Keratinocyte (primary cell): Measurements from ENCODE around the gene KRTAP10-11. TPM values are rescaled to one million over a fixed set of nuclear protein-coding genes. Genes with fewer than 3 reads are reported as not detected.

ENCODE experiments used
- DNase-seq: peaks from one replicate; pipeline ENCODE4 v3.0.0-alpha.2; 2011; ENCODE audit warnings: low read depth, missing footprints, low spot score
- FAIRE-seq: peaks from 2 replicates; lab custom pipeline; 2011; peaks lifted over from hg19 to GRCh38; lab: Jason Lieb, UNC
- H2AFZ ChIP-seq: 2 replicates; pipeline ENCODE4 v1.6.0; 2012; ENCODE audit warnings: low read length, control low read depth, inconsistent platforms; ENCODE audit not compliant: control insufficient read depth
- H3K27ac ChIP-seq: 2 replicates; pipeline ENCODE4 v1.5.1; 2011; ENCODE audit warnings: low read length; ENCODE audit not compliant: control insufficient read depth, insufficient read depth
- H3K27me3 ChIP-seq: 3 replicates; pipeline ENCODE4 v1.6.0; 2011; ENCODE audit warnings: low read length; ENCODE audit not compliant: control insufficient read depth, insufficient read depth; ENCODE audit errors: extremely low read depth
- H3K36me3 ChIP-seq, 2 experiments: 2 replicates in 1 of 2; 3 replicates in 1 of 2; pipeline ENCODE4 v1.5.1; 2011; ENCODE audit warnings: low read length in 2 of 2, mild to moderate bottlenecking in 1 of 2; ENCODE audit not compliant: control insufficient read depth in 2 of 2, insufficient read depth in 2 of 2; ENCODE audit errors: extremely low read depth in 1 of 2
- H3K4me1 ChIP-seq: 3 replicates; pipeline ENCODE4 v1.5.1; 2011; ENCODE audit warnings: low read length; ENCODE audit not compliant: control insufficient read depth, insufficient read depth; ENCODE audit errors: extremely low read depth
- H3K4me2 ChIP-seq: 3 replicates; pipeline ENCODE4 v1.6.0; 2011; ENCODE audit warnings: low read depth, low read length; ENCODE audit not compliant: control insufficient read depth, insufficient read depth; ENCODE audit errors: extremely low read depth
- H3K4me3 ChIP-seq, 3 experiments: fragments of 200-600 bp in 1 of 3; sonication (generic) in 1 of 3; 2 replicates in 2 of 3; 3 replicates in 1 of 3; pipeline ENCODE4 v1.5.1; 2011 to 2016; ENCODE audit warnings: low read length in 3 of 3, mild to moderate bottlenecking in 3 of 3, control low read depth in 2 of 3, inconsistent platforms in 1 of 3, low read depth in 1 of 3, mixed read lengths in 1 of 3, mixed run types in 1 of 3, moderate library complexity in 1 of 3; ENCODE audit not compliant: control insufficient read depth in 2 of 3, insufficient read depth in 2 of 3; ENCODE audit errors: extremely low read depth in 1 of 3
- H3K79me2 ChIP-seq: 2 replicates; pipeline ENCODE4 v1.6.0; 2012; ENCODE audit warnings: low read length; ENCODE audit not compliant: control insufficient read depth, insufficient read depth
- H3K9ac ChIP-seq: 3 replicates; pipeline ENCODE4 v1.6.0; 2011; ENCODE audit warnings: low read length; ENCODE audit not compliant: control insufficient read depth, insufficient read depth; ENCODE audit errors: extremely low read depth
- H3K9me1 ChIP-seq: 3 replicates; pipeline ENCODE4 v1.6.0; 2011; ENCODE audit warnings: low read length; ENCODE audit not compliant: control insufficient read depth, insufficient read depth; ENCODE audit errors: extremely low read depth
- H3K9me3 ChIP-seq: 2 replicates; pipeline ENCODE4 v1.5.1; 2012; ENCODE audit warnings: low read depth, low read length; ENCODE audit not compliant: control insufficient read depth
- H4K20me1 ChIP-seq: 3 replicates; pipeline ENCODE4 v1.6.0; 2011; ENCODE audit warnings: low read length; ENCODE audit not compliant: control insufficient read depth, insufficient read depth; ENCODE audit errors: extremely low read depth
- CTCF ChIP-seq, 3 experiments: IDR thresholded peaks in 1 of 3; conservative IDR thresholded peaks in 1 of 3; optimal IDR thresholded peaks in 1 of 3; 2 replicates in 2 of 3; 3 replicates in 1 of 3; pipeline versions ENCODE3 to v1.5.1; 2011; ENCODE audit warnings: low read length in 3 of 3, mild to moderate bottlenecking in 3 of 3, moderate library complexity in 2 of 3, control low read depth in 1 of 3, inconsistent platforms in 1 of 3; ENCODE audit not compliant: insufficient read depth in 2 of 3; ENCODE audit errors: extremely low read depth in 1 of 3
- EZH2 ChIP-seq: IDR thresholded peaks from one replicate; pipeline ENCODE4 v1.6.1; 2012; ENCODE audit warnings: inconsistent platforms, mild to moderate bottlenecking, low read length, moderate library complexity
- dilution Hi-C: fragments of 300-500 bp; cut with MboI; formaldehyde crosslinking; loops from one replicate; pipeline ENCODE4 v1.7.0; 2020; ENCODE audit warnings: low sequenced_read_pairs; ENCODE audit not compliant: extremely low pct_ligation_motif_present
- polyA plus RNA-seq, 5 experiments: library from polyadenylated mRNA; depleted of rRNA in 3 of 5; stranded (reverse) in 3 of 5; stranded (forward) in 1 of 5; unstranded in 1 of 5; fragments of >200 nt; gene quantifications; 1 replicate in 1 of 5; 2 replicates in 3 of 5; 3 replicates in 1 of 5; pipeline versions ENCODE4 v1.2.1 to v1.2.3, GENCODE V29; 2011 to 2012; ENCODE audit warnings: missing spikeins in 2 of 5, low read depth in 1 of 5, low replicate concordance in 1 of 5

The KRTAP10-11 gene
- polyA plus RNA-seq, 1 donor (not counting 4 experiments of a cell fraction or from before 2014, with no cell fraction given), result not detected

- Histone ChIP-seq H3K79me2 (no peaks in the 10 kb centered on the region), H3K4me2 (no peak overlapping the region), H2AFZ (no peak overlapping the region), H3K27ac (no peak overlapping the region), H3K9me1 (no peaks in the 10 kb centered on the region), H4K20me1 (no peaks in the 10 kb centered on the region), H3K9ac (no peak overlapping the region), H3K27me3 (peaks cover 19% of the 10 kb centered on the region), H3K9me3 (peaks cover 7% of the 10 kb centered on the region), H3K4me1 (peaks cover 7% of the 10 kb centered on the region), H3K4me3 (no peak overlapping the region), H3K36me3 (no peaks in the 10 kb centered on the region)
- no peak for TF ChIP-seq EZH2
- no peak for TF ChIP-seq CTCF (optimal IDR thresholded peaks at IDR 0.05 in 1 of 3, IDR thresholded peaks at IDR 0.05 in 1 of 3, conservative IDR thresholded peaks at IDR 0.05 in 1 of 3; ENCODE audit: extremely low read depth in 1 of 3, insufficient read depth in 2 of 3, low read length in 3 of 3)
- FAIRE-seq (no peak), DNase-seq (no peak)
- dilution Hi-C loops, result no loop called here
Measured at GRCh38 chr21:44612669-44613229, 33.5 kb upstream of the KRTAP10-11 start.

DNA sequence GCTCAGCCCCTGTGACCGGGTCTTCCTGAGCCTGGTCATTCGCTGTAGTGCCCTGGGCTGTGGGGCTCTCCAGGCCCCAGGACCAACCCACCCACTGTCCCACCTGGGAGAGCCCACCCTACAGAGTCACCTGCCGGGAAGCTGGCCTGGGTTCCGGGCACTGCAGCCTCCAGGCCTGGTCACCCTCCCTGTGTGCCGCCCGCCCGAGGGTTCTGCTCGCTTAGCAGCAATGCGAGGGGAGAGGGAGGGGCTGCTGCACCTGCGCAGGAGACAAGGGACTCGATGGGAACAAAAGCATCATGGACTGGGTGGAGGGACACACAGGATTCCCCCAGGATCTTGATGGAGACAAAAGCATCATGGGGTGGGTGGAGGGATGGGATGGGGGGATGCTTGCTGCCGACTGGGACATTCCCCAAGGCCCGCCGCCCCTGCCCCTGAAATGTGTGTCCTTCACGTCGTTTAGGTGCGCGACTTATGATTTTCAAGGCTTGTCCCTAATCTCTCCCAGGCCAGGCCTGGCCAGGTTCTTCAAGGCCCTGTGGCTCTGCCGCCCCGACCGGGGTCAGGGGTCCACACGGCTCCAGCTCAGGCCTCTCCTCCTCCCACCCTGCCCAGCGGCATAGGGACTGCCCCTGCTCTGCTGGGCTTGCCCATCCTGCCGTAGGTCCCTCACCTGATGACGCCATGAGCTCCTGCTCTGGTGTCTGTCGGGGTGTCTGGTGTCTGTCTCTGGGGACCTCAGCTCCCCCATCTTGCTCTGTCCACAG is 32.6 kb upstream of the KRTAP10-11 start:
- Histone ChIP-seq H3K4me1 (peaks cover 7% of the 10 kb centered on the region), H3K27ac (no peak overlapping the region), H3K79me2 (no peaks in the 10 kb centered on the region), H3K9ac (no peak overlapping the region), H3K27me3 (peaks cover 19% of the 10 kb centered on the region), H2AFZ (no peak overlapping the region), H3K4me3 (no peak overlapping the region), H3K4me2 (no peak overlapping the region), H3K9me3 (peaks cover 7% of the 10 kb centered on the region), H3K9me1 (no peaks in the 10 kb centered on the region), H4K20me1 (no peaks in the 10 kb centered on the region), H3K36me3 (no peaks in the 10 kb centered on the region)
- no peak for TF ChIP-seq CTCF (optimal IDR thresholded peaks at IDR 0.05 in 1 of 3, IDR thresholded peaks at IDR 0.05 in 1 of 3, conservative IDR thresholded peaks at IDR 0.05 in 1 of 3; ENCODE audit: extremely low read depth in 1 of 3, insufficient read depth in 2 of 3, low read length in 3 of 3)
- no peak for TF ChIP-seq EZH2
- dilution Hi-C loops, result no loop called here
- DNase-seq (no peak), FAIRE-seq (no peak)
